A549 (cell line): ENCODE results near the gene MYOF.

Experiments used
- CBX8 ChIP-seq: fragments of 200-600 bp; sonication (generic); IDR thresholded peaks from 2 replicates; pipeline ENCODE4 v1.6.1; 2016
- HDAC2 ChIP-seq: fragments of 200-600 bp; sonication (generic); IDR thresholded peaks from 2 replicates; pipeline ENCODE4 v1.6.1; 2016
- NFE2L2 ChIP-seq: fragments of 150-350 bp; conservative IDR thresholded peaks from 2 replicates; pipeline ENCODE4 v1.6.1; 2014; ENCODE audit warnings: low read length
- PHF8 ChIP-seq: fragments of 200-600 bp; sonication (generic); IDR thresholded peaks from 2 replicates; pipeline ENCODE4 v1.6.1; 2016; ENCODE audit warnings: low read depth, mild to moderate bottlenecking, antibody characterized with exemption, moderate library complexity, borderline replicate concordance
- POLR2A ChIP-seq: IDR thresholded peaks from 2 replicates; pipeline ENCODE4 v1.6.1; 2012; ENCODE audit warnings: mild to moderate bottlenecking, low read length
- RFX5 ChIP-seq: fragments of 450-650 bp; IDR thresholded peaks from 2 replicates; pipeline ENCODE4 v1.7.1; 2014; ENCODE audit warnings: antibody characterized with exemption, mild to moderate bottlenecking, moderate library complexity
- TF ChIP-seq, protein P1 (sequence below): fragments of >200 bp; sonication (Bioruptor Twin); formaldehyde crosslinking; IDR thresholded peaks from 3 replicates; pipeline ENCODE4 v1.5.1; 2016
- TF ChIP-seq, protein P2 (sequence below): IDR thresholded peaks from 2 replicates; pipeline ENCODE4 v1.6.1; 2012
- TF ChIP-seq, protein P3 (sequence below): fragments of 200-600 bp; sonication (generic); IDR thresholded peaks from 2 replicates; pipeline ENCODE4 v1.6.1; 2016; ENCODE audit warnings: antibody characterized with exemption, mild to moderate bottlenecking, moderate library complexity

DNA sequence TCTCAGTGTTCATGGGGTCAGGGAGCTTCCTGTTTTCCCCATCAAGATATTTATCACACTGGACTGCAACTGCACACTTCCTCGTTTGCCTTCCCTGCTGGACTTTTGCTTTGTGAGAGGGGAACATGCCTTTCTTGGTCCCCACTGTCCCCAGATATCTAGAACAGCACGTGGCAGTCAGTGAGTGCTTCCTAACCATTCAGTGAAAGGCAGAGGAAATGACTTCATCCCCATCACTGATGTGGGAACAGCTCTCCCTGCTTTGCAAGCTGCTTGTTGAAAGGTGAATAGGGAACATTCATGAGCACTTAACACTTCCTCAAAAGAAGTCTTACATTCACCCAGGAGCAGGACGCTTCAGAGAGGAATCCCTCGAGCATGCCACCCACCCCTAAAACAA lies 135.4 kb downstream of the MYOF start:
- TF ChIP-seq, protein P1, sequence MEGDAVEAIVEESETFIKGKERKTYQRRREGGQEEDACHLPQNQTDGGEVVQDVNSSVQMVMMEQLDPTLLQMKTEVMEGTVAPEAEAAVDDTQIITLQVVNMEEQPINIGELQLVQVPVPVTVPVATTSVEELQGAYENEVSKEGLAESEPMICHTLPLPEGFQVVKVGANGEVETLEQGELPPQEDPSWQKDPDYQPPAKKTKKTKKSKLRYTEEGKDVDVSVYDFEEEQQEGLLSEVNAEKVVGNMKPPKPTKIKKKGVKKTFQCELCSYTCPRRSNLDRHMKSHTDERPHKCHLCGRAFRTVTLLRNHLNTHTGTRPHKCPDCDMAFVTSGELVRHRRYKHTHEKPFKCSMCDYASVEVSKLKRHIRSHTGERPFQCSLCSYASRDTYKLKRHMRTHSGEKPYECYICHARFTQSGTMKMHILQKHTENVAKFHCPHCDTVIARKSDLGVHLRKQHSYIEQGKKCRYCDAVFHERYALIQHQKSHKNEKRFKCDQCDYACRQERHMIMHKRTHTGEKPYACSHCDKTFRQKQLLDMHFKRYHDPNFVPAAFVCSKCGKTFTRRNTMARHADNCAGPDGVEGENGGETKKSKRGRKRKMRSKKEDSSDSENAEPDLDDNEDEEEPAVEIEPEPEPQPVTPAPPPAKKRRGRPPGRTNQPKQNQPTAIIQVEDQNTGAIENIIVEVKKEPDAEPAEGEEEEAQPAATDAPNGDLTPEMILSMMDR, result no peak
- no peak for TF ChIP-seq POLR2A
- no peak for TF ChIP-seq PHF8
- no peak for TF ChIP-seq CBX8
- TF ChIP-seq, protein P2, sequence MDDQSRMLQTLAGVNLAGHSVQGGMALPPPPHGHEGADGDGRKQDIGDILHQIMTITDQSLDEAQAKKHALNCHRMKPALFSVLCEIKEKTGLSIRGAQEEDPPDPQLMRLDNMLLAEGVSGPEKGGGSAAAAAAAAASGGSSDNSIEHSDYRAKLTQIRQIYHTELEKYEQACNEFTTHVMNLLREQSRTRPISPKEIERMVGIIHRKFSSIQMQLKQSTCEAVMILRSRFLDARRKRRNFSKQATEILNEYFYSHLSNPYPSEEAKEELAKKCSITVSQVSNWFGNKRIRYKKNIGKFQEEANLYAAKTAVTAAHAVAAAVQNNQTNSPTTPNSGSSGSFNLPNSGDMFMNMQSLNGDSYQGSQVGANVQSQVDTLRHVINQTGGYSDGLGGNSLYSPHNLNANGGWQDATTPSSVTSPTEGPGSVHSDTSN, result no peak
- no peak for TF ChIP-seq RFX5
- no peak for TF ChIP-seq HDAC2
- TF ChIP-seq NFE2L2, result no peak
- TF ChIP-seq, protein P3, sequence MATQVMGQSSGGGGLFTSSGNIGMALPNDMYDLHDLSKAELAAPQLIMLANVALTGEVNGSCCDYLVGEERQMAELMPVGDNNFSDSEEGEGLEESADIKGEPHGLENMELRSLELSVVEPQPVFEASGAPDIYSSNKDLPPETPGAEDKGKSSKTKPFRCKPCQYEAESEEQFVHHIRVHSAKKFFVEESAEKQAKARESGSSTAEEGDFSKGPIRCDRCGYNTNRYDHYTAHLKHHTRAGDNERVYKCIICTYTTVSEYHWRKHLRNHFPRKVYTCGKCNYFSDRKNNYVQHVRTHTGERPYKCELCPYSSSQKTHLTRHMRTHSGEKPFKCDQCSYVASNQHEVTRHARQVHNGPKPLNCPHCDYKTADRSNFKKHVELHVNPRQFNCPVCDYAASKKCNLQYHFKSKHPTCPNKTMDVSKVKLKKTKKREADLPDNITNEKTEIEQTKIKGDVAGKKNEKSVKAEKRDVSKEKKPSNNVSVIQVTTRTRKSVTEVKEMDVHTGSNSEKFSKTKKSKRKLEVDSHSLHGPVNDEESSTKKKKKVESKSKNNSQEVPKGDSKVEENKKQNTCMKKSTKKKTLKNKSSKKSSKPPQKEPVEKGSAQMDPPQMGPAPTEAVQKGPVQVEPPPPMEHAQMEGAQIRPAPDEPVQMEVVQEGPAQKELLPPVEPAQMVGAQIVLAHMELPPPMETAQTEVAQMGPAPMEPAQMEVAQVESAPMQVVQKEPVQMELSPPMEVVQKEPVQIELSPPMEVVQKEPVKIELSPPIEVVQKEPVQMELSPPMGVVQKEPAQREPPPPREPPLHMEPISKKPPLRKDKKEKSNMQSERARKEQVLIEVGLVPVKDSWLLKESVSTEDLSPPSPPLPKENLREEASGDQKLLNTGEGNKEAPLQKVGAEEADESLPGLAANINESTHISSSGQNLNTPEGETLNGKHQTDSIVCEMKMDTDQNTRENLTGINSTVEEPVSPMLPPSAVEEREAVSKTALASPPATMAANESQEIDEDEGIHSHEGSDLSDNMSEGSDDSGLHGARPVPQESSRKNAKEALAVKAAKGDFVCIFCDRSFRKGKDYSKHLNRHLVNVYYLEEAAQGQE, result no peak
